Endothelial cell of umbilical vein (primary cell): ENCODE results near the gene SPG11. TPM values are rescaled to one million over a fixed set of nuclear protein-coding genes. Genes with fewer than 3 reads are reported as not detected.
"Not testable (repeated sequence)": the region's sequence is repeated elsewhere in the genome, so short reads cannot be mapped to it uniquely, and the experiment has no call there.

Experiments used
- BruUV-seq: library from RNA; stranded (reverse); fragments of 400-500 nt; replicated peaks from 2 replicates; lab custom pipeline; 2021; lab: Mats Ljungman, UMichigan
- CTCF ChIA-PET: fragments of 300-600, 350-600 bp; sonication (Branson Sonifier 250); formaldehyde crosslinking; loops from one replicate; lab custom pipeline; 2021; ENCODE audit warnings: antibody characterized with exemption, inconsistent platforms; lab: Charles Lee
- POLR2A ChIA-PET: fragments of 300-600, 350-600 bp; sonication (Branson Sonifier 250); formaldehyde crosslinking; loops from one replicate; lab custom pipeline; 2021; ENCODE audit warnings: antibody characterized with exemption, inconsistent platforms; lab: Charles Lee
- DNase-seq: peaks from one replicate; pipeline ENCODE4 v3.0.0-alpha.2; 2011; ENCODE audit warnings: low read depth, low spot score
- FAIRE-seq: peaks from 2 replicates; lab custom pipeline; 2011; peaks lifted over from hg19 to GRCh38; lab: Jason Lieb, UNC
- H2AFZ ChIP-seq: 2 replicates; pipeline ENCODE4 v1.6.0; 2012; ENCODE audit warnings: low read depth, low read length, control low read depth, inconsistent platforms
- H3K27ac ChIP-seq: 2 replicates; pipeline ENCODE4 v1.5.1; 2011; ENCODE audit warnings: low read depth, mild to moderate bottlenecking, control low read depth, low read length, moderate library complexity; ENCODE audit not compliant: insufficient read depth
- H3K27me3 ChIP-seq, 2 experiments: 2 replicates each; pipeline versions ENCODE4 v1.6.0 to v1.6.1; 2011; ENCODE audit warnings: low read length in 2 of 2, mixed read lengths in 1 of 2; ENCODE audit not compliant: control insufficient read depth in 2 of 2, insufficient read depth in 2 of 2
- H3K36me3 ChIP-seq, 2 experiments: 2 replicates in 1 of 2; 3 replicates in 1 of 2; pipeline ENCODE4 v1.5.1; 2011; ENCODE audit warnings: low read length in 2 of 2, mild to moderate bottlenecking in 1 of 2, moderate library complexity in 1 of 2; ENCODE audit not compliant: control insufficient read depth in 2 of 2, insufficient read depth in 2 of 2; ENCODE audit errors: extremely low read depth in 1 of 2
- H3K4me1 ChIP-seq: 3 replicates; pipeline ENCODE4 v1.5.1; 2011; ENCODE audit warnings: mild to moderate bottlenecking, low read length; ENCODE audit not compliant: control insufficient read depth, insufficient read depth; ENCODE audit errors: extremely low read depth
- H3K4me2 ChIP-seq: 2 replicates; pipeline ENCODE4 v1.6.1; 2011; ENCODE audit warnings: low read length, control low read depth, mixed read lengths; ENCODE audit not compliant: insufficient read depth
- H3K4me3 ChIP-seq, 3 experiments: fragments of 200-600 bp in 1 of 3; sonication (generic), shearing (Covaris generic) in 1 of 3; replicated peaks in 1 of 3; 2 replicates each; pipeline ENCODE4 v1.5.1; 2011 to 2016; ENCODE audit warnings: control low read depth in 3 of 3, low read length in 3 of 3, mild to moderate bottlenecking in 2 of 3, inconsistent platforms in 1 of 3, low read depth in 1 of 3, moderate library complexity in 1 of 3; ENCODE audit not compliant: insufficient read depth in 1 of 3
- H3K79me2 ChIP-seq: 2 replicates; pipeline ENCODE4 v1.6.0; 2012; ENCODE audit warnings: low read length, inconsistent platforms; ENCODE audit not compliant: control insufficient read depth, insufficient read depth
- H3K9ac ChIP-seq: replicated peaks from 2 replicates; pipeline ENCODE3; 2011; ENCODE audit warnings: low read length, control low read depth; ENCODE audit not compliant: insufficient read depth; ENCODE audit errors: extremely low read depth
- H3K9me1 ChIP-seq: replicated peaks from 3 replicates; pipeline ENCODE4 v1.6.0; 2011; ENCODE audit warnings: mild to moderate bottlenecking, low read length; ENCODE audit not compliant: control insufficient read depth, insufficient read depth; ENCODE audit errors: extremely low read depth
- H3K9me3 ChIP-seq: replicated peaks from 2 replicates; pipeline ENCODE4 v1.5.1; 2012; ENCODE audit warnings: low read length, inconsistent platforms; ENCODE audit not compliant: control insufficient read depth, insufficient read depth
- H4K20me1 ChIP-seq: replicated peaks from 2 replicates; pipeline ENCODE3; 2011; ENCODE audit warnings: mild to moderate bottlenecking, low read length; ENCODE audit not compliant: control insufficient read depth, insufficient read depth; ENCODE audit errors: extremely low read depth
- EZH2 ChIP-seq: IDR thresholded peaks from 2 replicates; pipeline ENCODE4 v1.6.1; 2012; ENCODE audit warnings: borderline replicate concordance, low read depth, mild to moderate bottlenecking, moderate library complexity, low read length, inconsistent platforms; ENCODE audit not compliant: severe bottlenecking
- JUN ChIP-seq: IDR thresholded peaks from 2 replicates; pipeline ENCODE4 v1.6.1; 2011; ENCODE audit warnings: borderline replicate concordance, low read depth; ENCODE audit not compliant: insufficient read length, insufficient read depth
- MAX ChIP-seq: IDR thresholded peaks from 2 replicates; pipeline ENCODE4 v1.6.1; 2011; ENCODE audit not compliant: insufficient read depth, insufficient read length
- MYC ChIP-seq: IDR thresholded peaks from one replicate; pipeline ENCODE4 v1.6.1; 2011; ENCODE audit warnings: mild to moderate bottlenecking, low read depth, low read length
- POLR2A ChIP-seq: IDR thresholded peaks from 2 replicates; pipeline ENCODE4 v1.6.1; 2012; ENCODE audit warnings: low read depth, mild to moderate bottlenecking, control low read depth, low read length
- POLR2AphosphoS5 ChIP-seq: IDR thresholded peaks from 2 replicates; pipeline ENCODE4 v1.6.1; 2012; ENCODE audit warnings: low read depth, mild to moderate bottlenecking, control low read depth, low read length, moderate library complexity; ENCODE audit not compliant: insufficient read depth
- dilution Hi-C: fragments of 300-500 bp; cut with MboI; formaldehyde crosslinking; loops from one replicate; pipeline ENCODE4 v1.15.0; 2019; ENCODE audit warnings: low sequenced_read_pairs; ENCODE audit not compliant: extremely low pct_ligation_motif_present
- intact Hi-C: fragments of 100-400 bp; cut with micrococcal nuclease; formaldehyde crosslinking; loops from one replicate; pipeline ENCODE4 v1.10.0; 2022
- polyA plus RNA-seq, 4 experiments: library from polyadenylated mRNA; depleted of rRNA in 3 of 4; stranded (reverse) in 3 of 4; unstranded in 1 of 4; fragments of >200 nt; gene quantifications; 2 replicates each; pipeline versions ENCODE4 v1.2.1 to v1.2.3, GENCODE V29; 2011 to 2012; ENCODE audit warnings: missing spikeins in 1 of 4
- total RNA-seq: library from RNA; stranded (reverse); gene quantifications from 2 replicates; pipeline ENCODE4 v1.2.3, GENCODE V29; 2021
- TF ChIP-seq, protein P1 (sequence below), 2 donors: IDR thresholded peaks; 1 replicate in 1 of 2; 2 replicates in 1 of 2; pipeline ENCODE4 v1.5.1; 2011; ENCODE audit warnings: low read length in 2 of 2, mild to moderate bottlenecking in 2 of 2, moderate library complexity in 2 of 2, control low read depth in 1 of 2, inconsistent platforms in 1 of 2, low read depth in 1 of 2; ENCODE audit not compliant: insufficient read depth in 1 of 2; ENCODE audit errors: extremely low read depth in 1 of 2

SPG11 gene
- total and polyA plus RNA-seq, 2 donors (not counting 3 experiments of a cell fraction or from before 2014, with no cell fraction given), result 30.7 to 53.5 TPM

- Histone ChIP-seq H3K27me3 (no peaks in the 10 kb centered on the region), H3K9ac (no peak overlapping the region), H2AFZ (no peak overlapping the region), H3K4me1 (peaks cover 9% of the 10 kb centered on the region), H3K9me3 (no peaks in the 10 kb centered on the region), H3K36me3 (no peaks in the 10 kb centered on the region), H3K79me2 (peaks cover 17% of the 10 kb centered on the region), H3K9me1 (no peaks in the 10 kb centered on the region), H3K4me2 (no peak overlapping the region), H4K20me1 (no peaks in the 10 kb centered on the region), H3K4me3 (no peak overlapping the region), H3K27ac (no peak overlapping the region)
- no peak for FAIRE-seq
- no TSS peak for BruUV-seq
- POLR2A ChIA-PET, result no interaction called here
- CTCF ChIA-PET, result interaction anchor here (1.0 to 1.6 kb wide), 3 partner anchors 13 to 31 kb away, joined by 3 to 6 read pairs (median 6); no protein-coding TSS in a partner anchor
- intact Hi-C loops (no loop called here), dilution Hi-C loops (no loop called here)
- TF ChIP-seq MYC (no peak), POLR2A (no peak), MAX (no peak), EZH2 (no peak), JUN (no peak), POLR2AphosphoS5 (no peak)
- TF ChIP-seq, protein P1, sequence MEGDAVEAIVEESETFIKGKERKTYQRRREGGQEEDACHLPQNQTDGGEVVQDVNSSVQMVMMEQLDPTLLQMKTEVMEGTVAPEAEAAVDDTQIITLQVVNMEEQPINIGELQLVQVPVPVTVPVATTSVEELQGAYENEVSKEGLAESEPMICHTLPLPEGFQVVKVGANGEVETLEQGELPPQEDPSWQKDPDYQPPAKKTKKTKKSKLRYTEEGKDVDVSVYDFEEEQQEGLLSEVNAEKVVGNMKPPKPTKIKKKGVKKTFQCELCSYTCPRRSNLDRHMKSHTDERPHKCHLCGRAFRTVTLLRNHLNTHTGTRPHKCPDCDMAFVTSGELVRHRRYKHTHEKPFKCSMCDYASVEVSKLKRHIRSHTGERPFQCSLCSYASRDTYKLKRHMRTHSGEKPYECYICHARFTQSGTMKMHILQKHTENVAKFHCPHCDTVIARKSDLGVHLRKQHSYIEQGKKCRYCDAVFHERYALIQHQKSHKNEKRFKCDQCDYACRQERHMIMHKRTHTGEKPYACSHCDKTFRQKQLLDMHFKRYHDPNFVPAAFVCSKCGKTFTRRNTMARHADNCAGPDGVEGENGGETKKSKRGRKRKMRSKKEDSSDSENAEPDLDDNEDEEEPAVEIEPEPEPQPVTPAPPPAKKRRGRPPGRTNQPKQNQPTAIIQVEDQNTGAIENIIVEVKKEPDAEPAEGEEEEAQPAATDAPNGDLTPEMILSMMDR (IDR thresholded peaks at IDR 0.05; ENCODE audit: extremely low read depth in 1 of 2, insufficient read depth in 1 of 2, low read depth in 1 of 2, low read length in 2 of 2), result peak in 1 of 2 donors; percentile 6
- DNase-seq, result no peak
Measured at GRCh38 chr15:44532689-44533088, 130.8 kb downstream of the SPG11 start.

DNA sequence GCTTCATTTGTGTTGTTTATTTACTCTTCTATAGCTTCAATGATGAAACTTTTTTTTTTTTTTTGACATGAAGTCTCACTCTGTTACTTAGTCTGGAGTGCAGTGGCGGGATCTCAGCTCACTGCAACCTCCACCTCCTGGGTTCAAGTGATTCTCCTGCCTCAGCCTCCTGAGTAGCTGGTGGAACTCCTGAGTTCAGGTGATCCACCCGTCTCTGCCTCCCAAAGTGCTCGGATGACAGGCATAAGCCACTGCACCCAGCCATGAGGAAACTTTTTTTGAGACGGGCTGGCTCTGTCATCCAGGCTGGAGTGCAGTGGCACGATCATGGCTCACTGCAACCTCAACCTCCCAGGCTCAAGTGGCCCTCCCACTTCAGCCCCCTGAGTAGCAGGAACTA, 131.2 kb downstream of the SPG11 start:
- FAIRE-seq, H3K4me2 ChIP-seq, H3K9me3 ChIP-seq, intact Hi-C loops, H4K20me1 ChIP-seq, H3K27me3 ChIP-seq, BruUV-seq, POLR2A ChIA-PET, H3K9ac ChIP-seq, H3K27ac ChIP-seq, H3K36me3 ChIP-seq, DNase-seq, H3K4me3 ChIP-seq, dilution Hi-C loops, H2AFZ ChIP-seq, H3K9me1 ChIP-seq, H3K4me1 ChIP-seq: not testable (repeated sequence)
- peaks cover 13% of the 10 kb centered on the region for H3K79me2 ChIP-seq
- CTCF ChIA-PET, result interaction anchor here (0.7 to 1.6 kb wide), 4 partner anchors 10 to 31 kb away, joined by 3 to 6 read pairs (median 4); no protein-coding TSS in a partner anchor
